H1 (cell line): Measurements from ENCODE around the gene PIGH. TPM values are rescaled to one million over a fixed set of nuclear protein-coding genes. Genes with fewer than 3 reads are reported as not detected.

ENCODE experiments used
- CTCF ChIA-PET: fragments of 300-600 bp; sonication (Branson Sonifier 250); formaldehyde crosslinking; loops from one replicate; lab custom pipeline; 2021; ENCODE audit not compliant: partially characterized antibody; lab: Charles Lee
- POLR2A ChIA-PET: fragments of 300-600 bp; sonication (Branson Sonifier 250); formaldehyde crosslinking; loops from one replicate; lab custom pipeline; 2021; ENCODE audit warnings: inconsistent platforms; ENCODE audit not compliant: partially characterized antibody; lab: Charles Lee
- DNase-seq, 2 experiments: peaks; one replicate each; pipeline versions ENCODE4 v3.0.0 to v3.0.0-alpha.2; 2010 to 2022; ENCODE audit warnings: low spot score in 2 of 2, low read depth in 1 of 2, mixed read lengths in 1 of 2
- FAIRE-seq: peaks from 2 replicates; lab custom pipeline; 2011; peaks lifted over from hg19 to GRCh38; lab: Jason Lieb, UNC
- H2AFZ ChIP-seq: 2 replicates; pipeline ENCODE4 v1.8.1; 2012; ENCODE audit warnings: low read length, inconsistent platforms
- H2AK5ac ChIP-seq: 2 replicates; pipeline ENCODE4 v1.6.1; 2013; ENCODE audit warnings: low read depth, low read length
- H2BK120ac ChIP-seq: replicated peaks from 2 replicates; pipeline ENCODE3; 2013; ENCODE audit warnings: low read depth, low read length, inconsistent platforms
- H2BK12ac ChIP-seq: 2 replicates; pipeline ENCODE4 v1.6.1; 2013; ENCODE audit warnings: low read depth, low read length
- H2BK15ac ChIP-seq: 2 replicates; pipeline ENCODE4 v1.6.1; 2013; ENCODE audit warnings: low read length
- H2BK20ac ChIP-seq: 2 replicates; pipeline ENCODE4 v1.6.1; 2013; ENCODE audit warnings: low read length
- H2BK5ac ChIP-seq: 2 replicates; pipeline ENCODE4 v1.6.1; 2013; ENCODE audit warnings: low read depth, low read length
- H3K14ac ChIP-seq: 2 replicates; pipeline ENCODE4 v1.6.1; 2013; ENCODE audit warnings: inconsistent platforms; ENCODE audit not compliant: insufficient read length
- H3K18ac ChIP-seq: 2 replicates; pipeline ENCODE4 v1.6.1; 2013; ENCODE audit warnings: low read length; ENCODE audit errors: extremely low read depth
- H3K23ac ChIP-seq: 2 replicates; pipeline ENCODE4 v1.6.1; 2013; ENCODE audit warnings: inconsistent platforms; ENCODE audit not compliant: insufficient read length
- H3K23me2 ChIP-seq: 2 replicates; pipeline ENCODE4 v1.6.1; 2013; ENCODE audit warnings: low read depth, low read length
- H3K27ac ChIP-seq: 2 replicates; pipeline ENCODE4 v1.6.1; 2011; ENCODE audit warnings: low read depth, low read length, inconsistent platforms
- H3K27me3 ChIP-seq, 4 experiments: replicated peaks in 1 of 4; 1 replicate in 1 of 4; 2 replicates in 3 of 4; pipeline versions ENCODE4 v1.6.1 to v1.8.1; 2011 to 2013; ENCODE audit warnings: low read length in 3 of 4, mild to moderate bottlenecking in 3 of 4, inconsistent platforms in 2 of 4, mixed read lengths in 2 of 4, moderate library complexity in 1 of 4; ENCODE audit not compliant: control insufficient read depth in 3 of 4, insufficient read depth in 3 of 4; ENCODE audit errors: extremely low read depth in 1 of 4
- H3K36me3 ChIP-seq, 4 experiments: 2 replicates each; pipeline versions ENCODE4 v1.6.1 to v1.8.1; 2011 to 2013; ENCODE audit warnings: mild to moderate bottlenecking in 4 of 4, low read length in 3 of 4, moderate library complexity in 2 of 4, control low read depth in 1 of 4, inconsistent platforms in 1 of 4; ENCODE audit not compliant: insufficient read depth in 4 of 4, control insufficient read depth in 2 of 4
- H3K4ac ChIP-seq: replicated peaks from 2 replicates; pipeline ENCODE3; 2013; ENCODE audit warnings: low read length, low read depth, mixed read lengths, inconsistent platforms; ENCODE audit not compliant: insufficient read length
- H3K4me1 ChIP-seq, 4 experiments: replicated peaks in 1 of 4; 1 replicate in 1 of 4; 2 replicates in 3 of 4; pipeline versions ENCODE4 v1.6.1 to v1.8.1; 2011 to 2013; ENCODE audit warnings: low read length in 3 of 4, inconsistent platforms in 2 of 4, mixed read lengths in 1 of 4; ENCODE audit not compliant: insufficient read depth in 4 of 4, control insufficient read depth in 3 of 4
- H3K4me2 ChIP-seq, 2 experiments: 2 replicates each; pipeline versions ENCODE4 v1.6.1 to v1.8.1; 2011 to 2013; ENCODE audit warnings: low read depth in 2 of 2, low read length in 2 of 2, control low read depth in 1 of 2, inconsistent platforms in 1 of 2, mild to moderate bottlenecking in 1 of 2; ENCODE audit not compliant: insufficient read depth in 1 of 2
- H3K4me3 ChIP-seq, 4 experiments: fragments of 200-600, 300-600 bp in 1 of 4; sonication (generic), shearing (Covaris generic), sonication (Bioruptor Twin) in 1 of 4; 2 replicates each; pipeline versions ENCODE4 v1.5.1 to v1.8.1; 2011 to 2016; ENCODE audit warnings: low read length in 4 of 4, low read depth in 3 of 4, control low read depth in 2 of 4, inconsistent platforms in 2 of 4, mild to moderate bottlenecking in 2 of 4, mixed read lengths in 1 of 4, moderate library complexity in 1 of 4; ENCODE audit not compliant: insufficient read depth in 2 of 4; ENCODE audit errors: extremely low read depth in 1 of 4
- H3K56ac ChIP-seq: replicated peaks from 2 replicates; pipeline ENCODE3; 2013; ENCODE audit warnings: low read depth, mild to moderate bottlenecking, mixed read lengths, low read length, inconsistent platforms; ENCODE audit not compliant: insufficient read length
- H3K79me1 ChIP-seq: 2 replicates; pipeline ENCODE4 v1.6.1; 2013; ENCODE audit warnings: low read depth, low read length, control low read depth
- H3K79me2 ChIP-seq, 2 experiments: 2 replicates each; pipeline versions ENCODE4 v1.6.1 to v1.8.1; 2012 to 2013; ENCODE audit warnings: low read length in 2 of 2, mild to moderate bottlenecking in 2 of 2, inconsistent platforms in 1 of 2; ENCODE audit not compliant: insufficient read depth in 2 of 2, control insufficient read depth in 1 of 2
- H3K9ac ChIP-seq, 4 experiments: replicated peaks in 1 of 4; 1 replicate in 1 of 4; 2 replicates in 3 of 4; pipeline versions ENCODE4 v1.6.1 to v1.8.1; 2011 to 2013; ENCODE audit warnings: low read depth in 3 of 4, low read length in 3 of 4, control low read depth in 2 of 4, mild to moderate bottlenecking in 2 of 4, moderate library complexity in 2 of 4, inconsistent platforms in 1 of 4; ENCODE audit errors: extremely low read depth in 1 of 4
- H3K9me3 ChIP-seq, 2 experiments: 2 replicates each; pipeline versions ENCODE4 v1.6.1 to v1.8.1; 2012 to 2013; ENCODE audit warnings: mild to moderate bottlenecking in 2 of 2, moderate library complexity in 2 of 2, control low read depth in 1 of 2, inconsistent platforms in 1 of 2, low read depth in 1 of 2, low read length in 1 of 2, mixed read lengths in 1 of 2; ENCODE audit not compliant: insufficient read depth in 2 of 2
- H4K20me1 ChIP-seq, 2 experiments: replicated peaks in 1 of 2; 2 replicates each; pipeline versions ENCODE3 to v1.8.1; 2011 to 2013; ENCODE audit warnings: inconsistent platforms in 2 of 2, low read length in 2 of 2, mild to moderate bottlenecking in 1 of 2; ENCODE audit not compliant: insufficient read depth in 2 of 2, control insufficient read depth in 1 of 2
- H4K5ac ChIP-seq: 2 replicates; pipeline ENCODE4 v1.6.1; 2013; ENCODE audit warnings: low read length, low read depth, mixed read lengths, inconsistent platforms; ENCODE audit not compliant: insufficient read length
- H4K8ac ChIP-seq: 2 replicates; pipeline ENCODE4 v1.8.0; 2013; ENCODE audit warnings: mild to moderate bottlenecking, moderate library complexity, low read length, inconsistent platforms; ENCODE audit not compliant: insufficient read depth; ENCODE audit errors: extremely low read depth
- H4K91ac ChIP-seq: replicated peaks from 2 replicates; pipeline ENCODE3; 2013; ENCODE audit warnings: low read length, mixed read lengths, inconsistent platforms; ENCODE audit not compliant: insufficient read length
- CBX5 ChIP-seq: fragments of 300-800, 300-1000 bp; sonication (generic); IDR thresholded peaks from 2 replicates; pipeline ENCODE4 v1.7.1; 2016; ENCODE audit warnings: antibody characterized with exemption, low read length, low read depth
- SIN3A ChIP-seq, 2 experiments: IDR thresholded peaks in 1 of 2; conservative IDR thresholded peaks in 1 of 2; 2 replicates each; pipeline ENCODE4 v1.6.1; 2011 to 2012; ENCODE audit warnings: low read length in 2 of 2, improper control_type of control experiment in 1 of 2, low read depth in 1 of 2, mild to moderate bottlenecking in 1 of 2
- SP4 ChIP-seq: IDR thresholded peaks from 2 replicates; pipeline ENCODE4 v1.6.1; 2012; ENCODE audit warnings: low read length, inconsistent platforms
- whole genome bisulfite sequencing, 2 experiments: shearing (Covaris generic) in 1 of 2; methylation state at CpG; one replicate each; pipeline versions ENCODE4 v1.1.6 to v1.1.7; 2013 to 2015; ENCODE audit warnings: low lambda C conversion rate in 2 of 2, mixed read lengths in 2 of 2, inconsistent platforms in 1 of 2, low coverage in 1 of 2, missing lambda C conversion rate in 1 of 2; ENCODE audit not compliant: insufficient replicate concordance in 2 of 2, insufficient coverage in 1 of 2, insufficient read length in 1 of 2; ENCODE audit errors: extremely low coverage in 1 of 2, missing lambda C conversion rate in 1 of 2; 5-methylcytosine and 5-hydroxymethylcytosine counted together
- polyA plus RNA-seq, 7 experiments: library from polyadenylated mRNA; depleted of rRNA in 3 of 7; stranded (reverse) in 5 of 7; unstranded in 2 of 7; fragments of >200 nt in 5 of 7; fragments of 200-250 nt in 2 of 7; gene quantifications; 1 replicate in 5 of 7; 2 replicates in 1 of 7; 4 replicates in 1 of 7; pipeline versions ENCODE4 v1.2.1 to v1.2.3, GENCODE V29; 2011 to 2013; ENCODE audit warnings: missing spikeins in 2 of 7, mixed read lengths in 2 of 7
- total RNA-seq: library from RNA; stranded (reverse); fragmentation: NEBNext Ultra II Directional; extraction: Animal tissue kit (Norgen Biotek cat#: 25700); gene quantifications from 2 replicates; pipeline ENCODE4 v1.2.1, GENCODE V29; 2021

PIGH gene
- total and polyA plus RNA-seq, 2 of the 8 experiments (the other 6 are each of a cell fraction or from before 2014, with no cell fraction given), result 7.2 to 8.6 TPM

DNA sequence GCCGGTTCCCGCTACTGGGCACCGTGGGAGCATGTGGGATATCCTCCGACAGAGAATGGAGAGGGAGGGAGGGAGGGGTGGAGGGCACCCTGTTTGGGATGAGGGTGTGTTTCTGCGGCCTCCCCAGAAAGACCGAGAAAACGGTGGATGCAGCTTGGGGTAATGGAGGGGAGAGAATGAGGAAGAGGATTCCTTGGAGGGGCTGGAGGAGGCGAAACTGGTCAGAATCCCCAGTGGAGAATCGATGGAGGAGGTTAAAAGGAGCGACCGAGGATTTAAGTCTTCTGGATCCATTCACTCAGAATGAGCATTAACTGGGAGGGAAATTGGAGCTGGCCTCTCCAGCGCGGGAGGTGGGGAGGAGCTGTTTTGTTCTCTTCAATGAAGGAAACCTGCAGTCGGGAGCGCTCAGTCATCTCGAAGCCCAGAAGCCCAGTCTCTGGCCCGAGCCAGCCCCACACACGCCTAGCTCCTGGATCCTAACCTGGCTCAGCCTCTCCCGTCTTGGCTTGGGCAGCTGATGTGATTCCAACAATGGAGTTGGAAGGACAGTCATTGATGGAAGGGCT, 20.2 kb upstream of the PIGH start:
- Histone ChIP-seq H3K79me1 (no peaks in the 10 kb centered on the region), H4K91ac (no peak overlapping the region), H3K14ac (no peak overlapping the region), H3K27ac (peak overlapping the region; percentile 58; the same call in 1 of the 2 replicates), H2BK120ac (no peak overlapping the region), H3K79me2 (no peaks in the 10 kb centered on the region), H4K20me1 (no peaks in the 10 kb centered on the region), H2BK12ac (no peak overlapping the region; the same call in 1 of the 2 replicates), H2BK15ac (no peak overlapping the region), H3K18ac (peak overlapping the region; percentile 81; the same call in 1 of the 2 replicates), H2AFZ (peak overlapping the region; percentile 93), H2AK5ac (peak overlapping the region; percentile 67; the same call in 1 of the 2 replicates), H3K23me2 (peaks cover 6% of the 10 kb centered on the region; the same call in 1 of the 2 replicates), H3K4me3 (peak overlapping the region; percentile 83 to 87 (median 84)), H3K56ac (no peak overlapping the region), H3K4me2 (peak overlapping the region; percentile 78 to 95), H3K36me3 (peaks cover 0 to 8% (median 2%) of the 10 kb centered on the region in 4 experiments; a peak in 3 of 8 replicates), H3K9me3 (no peaks in the 10 kb centered on the region), H4K5ac (no peak overlapping the region), H2BK5ac (0 out of 2 replicates have a peak overlapping the region, but pooled peaks have one; percentile 82), H4K8ac (no peak overlapping the region), H3K23ac (no peak overlapping the region), H3K4me1 (peaks cover 0 to 6% (median 5%) of the 10 kb centered on the region in 4 experiments; a peak in 5 of 7 replicates), H3K27me3 (peaks cover 0 to 6% (median 2%) of the 10 kb centered on the region in 4 experiments; a peak in 2 of 7 replicates), H3K9ac (peak overlapping the region; percentile 45 to 80 (median 64)), H2BK20ac (no peak overlapping the region), H3K4ac (no peak overlapping the region)
- CTCF ChIA-PET, result interaction anchor here (0.6 to 4.9 kb wide), 16 partner anchors 16 to 199 kb away, joined by 3 to 27 read pairs (median 3); partner anchors contain the start of gene PIGH
- 9% methylated on average over 12 of the region's 19 CpGs; no CpG with 5 or more reads in 1 of the 2 experiments for WGBS, 2 experiments
- TF ChIP-seq CBX5 (no peak), SIN3A (conservative IDR thresholded peaks at IDR 0.05 in 1 of 2, IDR thresholded peaks at IDR 0.05 in 1 of 2; ENCODE audit: low read depth in 1 of 2, low read length in 2 of 2) (0 out of 4 replicates have a peak, but pooled peaks of 1 of the 2 experiments have one; percentile 12), SP4 (0 out of 2 replicates have a peak, but pooled peaks have one; percentile 8)
- FAIRE-seq (no peak), DNase-seq (peak in 1 of 2 experiments; percentile 57)
- POLR2A ChIA-PET, result interaction anchor here (0.9 to 3.0 kb wide), 17 partner anchors 10 to 87 kb away, joined by 3 to 16 read pairs (median 4); partner anchors contain the start of genes PIGH, PLEKHH1, RDH11 and VTI1B
